ENCODE results near the gene INO80. TPM values are rescaled to one million over a fixed set of nuclear protein-coding genes. Genes with fewer than 3 reads are reported as not detected.

INO80 gene
- total RNA-seq, 1 donor from 2014 or later = 39.2 TPM

- Mint-ChIP-seq H3K27ac (peak overlapping the region; percentile 53), H3K36me3 (ENCODE audit: low read depth) (no peaks in the 10 kb centered on the region), H3K9me3 (no peaks in the 10 kb centered on the region), H3K27me3 (ENCODE audit: insufficient read depth) (peaks cover 55% of the 10 kb centered on the region), H3K4me3 (peak overlapping the region; percentile 73), H3K4me1 (ENCODE audit: low read depth) (peaks cover 45% of the 10 kb centered on the region)
- DNase-seq (ENCODE audit: low spot score) = no peak
- intact Hi-C loops (cut with micrococcal nuclease) = no loop called here
Observed at GRCh38 chr15:40930430-40931299, 185.4 kb downstream of the INO80 start.

- Mint-ChIP-seq H3K27me3 (ENCODE audit: insufficient read depth) (peaks cover 59% of the 10 kb centered on the region), H3K36me3 (ENCODE audit: low read depth) (no peaks in the 10 kb centered on the region), H3K9me3 (no peaks in the 10 kb centered on the region), H3K4me3 (peak overlapping the region; percentile 73), H3K4me1 (ENCODE audit: low read depth) (peaks cover 45% of the 10 kb centered on the region), H3K27ac (peak overlapping the region; percentile 53)
- intact Hi-C loops (cut with micrococcal nuclease) = loop anchor here (1.0 to 10.0 kb wide), 2 partner anchors 11 to 565 kb away; partner anchors contain the start of gene ITPKA
- no peak for DNase-seq (ENCODE audit: low spot score)
Observed at GRCh38 chr15:40929660-40930429, 186.2 kb downstream of the INO80 start.

Other genes with a start within 250 kb of the INO80 start
- gene RHOV, start 242.0 kb downstream of the INO80 start, total RNA-seq = 1.3 and 1.6 TPM in 2 replicates
- gene VPS18, start 221.8 kb downstream of the INO80 start, total RNA-seq = 15.0 and 16.7 TPM in 2 replicates
- 0.29 and 0.36 TPM in 2 replicates for gene DLL4, start 186.9 kb downstream of the INO80 start, total RNA-seq
- gene CHAC1, start 162.8 kb downstream of the INO80 start, total RNA-seq = 11.7 and 12.4 TPM in 2 replicates
- not detected in 2 replicates for gene EXD1, start 114.5 kb upstream of the INO80 start, total RNA-seq
- 43.5 and 55.2 TPM in 2 replicates for gene CHP1, start 115.0 kb upstream of the INO80 start, total RNA-seq
- 15.6 and 17.6 TPM in 2 replicates for gene OIP5, start 216.3 kb upstream of the INO80 start, total RNA-seq
- gene NUSAP1, start 216.6 kb upstream of the INO80 start, total RNA-seq = 112 and 117 TPM in 2 replicates

Data from activated T-helper 1 cell treated with anti-CD3 and anti-CD28 coated beads, Interleukin-12 subunit alpha, Interleukin-12 subunit beta, Interleukin-2, Interleukin-4 antibody, amounts not matched to agents 30 ng/mL and 10 ng/mL and 1 ng/mL, durations not matched to agents 14 hours and 24 hours and 36 hours (primary cell).